ENCODE results near the gene ST6GALNAC4.

DNA sequence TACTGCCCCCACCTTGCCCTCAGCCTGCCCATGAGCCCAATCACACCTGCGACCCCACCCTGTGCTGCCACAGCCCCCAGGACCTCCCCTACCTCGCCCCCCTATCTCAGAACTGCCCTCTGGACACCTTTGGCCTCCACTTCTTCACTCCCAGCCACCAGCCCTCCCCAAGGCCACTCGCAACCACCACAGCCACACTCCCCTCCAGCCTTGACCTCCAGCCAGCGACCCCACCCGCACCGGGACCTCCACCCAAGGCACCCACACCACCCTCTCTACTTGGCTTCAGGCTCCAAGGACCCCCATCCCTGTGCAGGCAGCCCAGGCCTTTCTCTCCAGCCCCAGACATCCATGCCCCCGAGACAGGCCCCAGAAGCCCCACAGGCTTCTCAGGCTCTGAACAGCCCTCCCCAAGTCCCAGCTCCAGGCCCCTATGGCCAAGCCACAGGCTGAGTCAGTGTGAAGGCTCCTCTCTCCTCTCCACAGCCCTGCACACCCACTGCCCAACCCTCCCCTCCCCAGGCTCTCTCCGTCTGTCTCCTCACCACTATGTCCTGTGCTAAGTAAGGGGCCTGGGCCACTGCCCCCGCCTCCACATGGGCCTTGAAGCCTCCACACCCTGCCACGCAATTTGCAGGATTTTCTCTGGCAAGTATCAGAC, 41.4 kb downstream of the ST6GALNAC4 start:
- TF ChIP-seq, protein P1, sequence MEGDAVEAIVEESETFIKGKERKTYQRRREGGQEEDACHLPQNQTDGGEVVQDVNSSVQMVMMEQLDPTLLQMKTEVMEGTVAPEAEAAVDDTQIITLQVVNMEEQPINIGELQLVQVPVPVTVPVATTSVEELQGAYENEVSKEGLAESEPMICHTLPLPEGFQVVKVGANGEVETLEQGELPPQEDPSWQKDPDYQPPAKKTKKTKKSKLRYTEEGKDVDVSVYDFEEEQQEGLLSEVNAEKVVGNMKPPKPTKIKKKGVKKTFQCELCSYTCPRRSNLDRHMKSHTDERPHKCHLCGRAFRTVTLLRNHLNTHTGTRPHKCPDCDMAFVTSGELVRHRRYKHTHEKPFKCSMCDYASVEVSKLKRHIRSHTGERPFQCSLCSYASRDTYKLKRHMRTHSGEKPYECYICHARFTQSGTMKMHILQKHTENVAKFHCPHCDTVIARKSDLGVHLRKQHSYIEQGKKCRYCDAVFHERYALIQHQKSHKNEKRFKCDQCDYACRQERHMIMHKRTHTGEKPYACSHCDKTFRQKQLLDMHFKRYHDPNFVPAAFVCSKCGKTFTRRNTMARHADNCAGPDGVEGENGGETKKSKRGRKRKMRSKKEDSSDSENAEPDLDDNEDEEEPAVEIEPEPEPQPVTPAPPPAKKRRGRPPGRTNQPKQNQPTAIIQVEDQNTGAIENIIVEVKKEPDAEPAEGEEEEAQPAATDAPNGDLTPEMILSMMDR (IDR thresholded peaks at IDR 0.05), result no peak
- no peak for TF ChIP-seq POLR2A (IDR thresholded peaks at IDR 0.05; ENCODE audit: low read depth)

All from esophagus muscularis mucosa (tissue), 3 donors.